Esophagus muscularis mucosa (tissue), 4 donors: ENCODE data around the gene CPS1.

Source experiments
- CTCF ChIP-seq, 3 experiments: fragments of 200-600 bp in 2 of 3; fragments of 450-650 bp in 1 of 3; sonication (generic) in 2 of 3; IDR thresholded peaks; one replicate each; pipeline ENCODE4 v1.5.1; 2017 to 2019; ENCODE audit warnings: antibody characterized with exemption in 3 of 3, mild to moderate bottlenecking in 2 of 3, moderate library complexity in 1 of 3
- EP300 ChIP-seq: sonication (generic); formaldehyde crosslinking; IDR thresholded peaks from one replicate; pipeline ENCODE4 v1.6.1; 2017; ENCODE audit warnings: antibody characterized with exemption
- POLR2A ChIP-seq: fragments of 450-650 bp; IDR thresholded peaks from one replicate; pipeline ENCODE4 v1.6.1; 2017; ENCODE audit warnings: antibody characterized with exemption, moderate library complexity, mild to moderate bottlenecking, low read depth
- POLR2AphosphoS5 ChIP-seq, 2 donors: sonication (generic); formaldehyde crosslinking; IDR thresholded peaks; one replicate each; pipeline ENCODE4 v1.6.1; 2017; ENCODE audit warnings: antibody characterized with exemption in 2 of 2

GRCh38 chr2:210533389-210533788, 23.0 kb upstream of the CPS1 start:
- TF ChIP-seq POLR2AphosphoS5 (IDR thresholded peaks at IDR 0.05): no peak
- no peak for TF ChIP-seq EP300
- no peak for TF ChIP-seq POLR2A
- no peak for TF ChIP-seq CTCF (IDR thresholded peaks at IDR 0.05)
